NT2/D1 (cell line): ENCODE results near the gene C11orf87.

Experiments
- DNase-seq: peaks from one replicate; pipeline ENCODE4 v3.0.0-alpha.2; 2011; ENCODE audit warnings: low read depth, low spot score
- H3K27me3 ChIP-seq: 2 replicates; pipeline ENCODE4 v1.6.0; 2011; ENCODE audit warnings: mild to moderate bottlenecking; ENCODE audit not compliant: insufficient read length, insufficient read depth
- H3K36me3 ChIP-seq: 2 replicates; pipeline ENCODE4 v1.6.1; 2011; ENCODE audit warnings: mild to moderate bottlenecking, low read length, mixed read lengths; ENCODE audit not compliant: insufficient read depth, insufficient read length
- H3K4me1 ChIP-seq: 2 replicates; pipeline ENCODE4 v1.5.1; 2011; ENCODE audit not compliant: insufficient read depth, insufficient read length
- H3K4me3 ChIP-seq: 2 replicates; pipeline ENCODE4 v1.5.1; 2011; ENCODE audit warnings: low read depth; ENCODE audit not compliant: insufficient read length
- H3K9ac ChIP-seq: 2 replicates; pipeline ENCODE4 v1.6.0; 2011; ENCODE audit warnings: low read depth; ENCODE audit not compliant: insufficient read length
- H3K9me3 ChIP-seq: 2 replicates; pipeline ENCODE4 v1.5.1; 2011; ENCODE audit warnings: mild to moderate bottlenecking, low read length; ENCODE audit not compliant: insufficient read depth
- SUZ12 ChIP-seq: IDR thresholded peaks from 2 replicates; pipeline ENCODE4 v1.6.1; 2011; ENCODE audit not compliant: insufficient read length, insufficient read depth; ENCODE audit errors: extremely low read depth
- YY1 ChIP-seq: IDR thresholded peaks from 2 replicates; pipeline ENCODE4 v1.6.1; 2011; ENCODE audit not compliant: insufficient read length, insufficient read depth
- ZNF274 ChIP-seq: IDR thresholded peaks from 2 replicates; pipeline ENCODE4 v1.6.1; 2011; ENCODE audit warnings: mild to moderate bottlenecking, low read depth, low read length

C11orf87 gene

GRCh38 chr11:109424901-109425300 lies 2.9 kb downstream of the C11orf87 start:
- TF ChIP-seq YY1, result no peak
- no peak for TF ChIP-seq ZNF274
- TF ChIP-seq SUZ12, result no peak
- Histone ChIP-seq H3K9ac (no peak overlapping the region), H3K9me3 (no peaks in the 10 kb centered on the region), H3K27me3 (peaks cover 34% of the 10 kb centered on the region), H3K4me1 (peaks cover 5% of the 10 kb centered on the region), H3K36me3 (no peaks in the 10 kb centered on the region), H3K4me3 (no peak overlapping the region)
- DNase-seq, result no peak

- Histone ChIP-seq H3K9ac (no peak overlapping the region), H3K9me3 (no peaks in the 10 kb centered on the region), H3K36me3 (no peaks in the 10 kb centered on the region), H3K4me3 (no peak overlapping the region), H3K27me3 (peaks cover 34% of the 10 kb centered on the region), H3K4me1 (peaks cover 5% of the 10 kb centered on the region)
- no peak for DNase-seq
- TF ChIP-seq ZNF274 (no peak), YY1 (no peak), SUZ12 (no peak)
Measured at GRCh38 chr11:109425554-109425953, 3.6 kb downstream of the C11orf87 start.

GRCh38 chr11:109426442-109427240 lies 4.7 kb downstream of the C11orf87 start:
- DNase-seq, result no peak
- Histone ChIP-seq H3K4me1 (peaks cover 5% of the 10 kb centered on the region), H3K36me3 (no peaks in the 10 kb centered on the region), H3K27me3 (peaks cover 23% of the 10 kb centered on the region), H3K4me3 (no peak overlapping the region), H3K9ac (no peak overlapping the region), H3K9me3 (no peaks in the 10 kb centered on the region)
- TF ChIP-seq YY1 (no peak), ZNF274 (no peak), SUZ12 (no peak)

GRCh38 chr11:109432105-109432504 lies 10.1 kb downstream of the C11orf87 start:
- H3K9ac ChIP-seq, result no peak overlapping the region

GRCh38 chr11:109433753-109434256 lies 11.8 kb downstream of the C11orf87 start:
- H3K9me3 ChIP-seq, result no peaks in the 10 kb centered on the region
- H3K4me3 ChIP-seq, result no peak overlapping the region
- no peaks in the 10 kb centered on the region for H3K27me3 ChIP-seq
- TF ChIP-seq SUZ12 (no peak), YY1 (no peak), ZNF274 (no peak)
- no peaks in the 10 kb centered on the region for H3K4me1 ChIP-seq
- no peak overlapping the region for H3K9ac ChIP-seq
- DNase-seq, result no peak
- no peaks in the 10 kb centered on the region for H3K36me3 ChIP-seq

More at GRCh38 chr11:109432105-109432504, 10.1 kb downstream of the C11orf87 start:
- Histone ChIP-seq H3K4me1 (no peaks in the 10 kb centered on the region), H3K9me3 (no peaks in the 10 kb centered on the region), H3K27me3 (no peaks in the 10 kb centered on the region), H3K4me3 (no peak overlapping the region), H3K36me3 (no peaks in the 10 kb centered on the region)
- TF ChIP-seq SUZ12 (no peak), YY1 (no peak), ZNF274 (no peak)
- no peak for DNase-seq

GRCh38 chr11:109435121-109435742 lies 13.2 kb downstream of the C11orf87 start:
- no peak for DNase-seq
- H3K9me3 ChIP-seq, result no peaks in the 10 kb centered on the region
- H3K4me3 ChIP-seq, result no peak overlapping the region
- H3K27me3 ChIP-seq, result no peaks in the 10 kb centered on the region
- no peaks in the 10 kb centered on the region for H3K36me3 ChIP-seq
- no peak for TF ChIP-seq SUZ12
- TF ChIP-seq YY1, result no peak
- no peak for TF ChIP-seq ZNF274
- no peaks in the 10 kb centered on the region for H3K4me1 ChIP-seq
- no peak overlapping the region for H3K9ac ChIP-seq

GRCh38 chr11:109439684-109440083 lies 17.7 kb downstream of the C11orf87 start:
- Histone ChIP-seq H3K36me3 (no peaks in the 10 kb centered on the region), H3K27me3 (no peaks in the 10 kb centered on the region), H3K9me3 (no peaks in the 10 kb centered on the region), H3K4me1 (no peaks in the 10 kb centered on the region), H3K9ac (no peak overlapping the region), H3K4me3 (no peak overlapping the region)
- DNase-seq, result no peak
- TF ChIP-seq YY1, result no peak
- no peak for TF ChIP-seq ZNF274
- no peak for TF ChIP-seq SUZ12
